RPMI8226 (cell line): ENCODE results near the gene PRKG1.
"Not testable (repeated sequence)": the region's sequence is repeated elsewhere in the genome, so short reads cannot be mapped to it uniquely, and the experiment has no call there.

ENCODE experiments used
- DNase-seq: peaks from one replicate; pipeline ENCODE4 v3.0.0-alpha.2; 2015

Gene PRKG1

GRCh38 chr10:51178634-51179033 lies 104.3 kb downstream of the PRKG1 start:
- no peak for DNase-seq

GRCh38 chr10:51180141-51180540 lies 105.9 kb downstream of the PRKG1 start:
- no peak for DNase-seq

- no peak for DNase-seq
Measured at GRCh38 chr10:51183783-51184182, 109.5 kb downstream of the PRKG1 start.

GRCh38 chr10:51186361-51186760 lies 112.1 kb downstream of the PRKG1 start:
- DNase-seq: no peak

- DNase-seq: no peak
Measured at GRCh38 chr10:51188008-51188407, 113.7 kb downstream of the PRKG1 start.

GRCh38 chr10:51188866-51189265 lies 114.6 kb downstream of the PRKG1 start:
- no peak for DNase-seq

- no peak for DNase-seq
Measured at GRCh38 chr10:51196508-51197175, 122.4 kb downstream of the PRKG1 start.

GRCh38 chr10:51198170-51198569 lies 123.9 kb downstream of the PRKG1 start:
- no peak for DNase-seq

- no peak for DNase-seq
Measured at GRCh38 chr10:51201947-51202346, 127.7 kb downstream of the PRKG1 start.

GRCh38 chr10:51203359-51203758 lies 129.1 kb downstream of the PRKG1 start:
- no peak for DNase-seq

- no peak for DNase-seq
Measured at GRCh38 chr10:51204066-51204465, 129.8 kb downstream of the PRKG1 start.

- DNase-seq: no peak
Measured at GRCh38 chr10:51204701-51205100, 130.4 kb downstream of the PRKG1 start.

- no peak for DNase-seq
Measured at GRCh38 chr10:51206500-51206899, 132.2 kb downstream of the PRKG1 start.

- not testable (repeated sequence) for DNase-seq
Measured at GRCh38 chr10:51212937-51213336, 138.7 kb downstream of the PRKG1 start.

GRCh38 chr10:51214207-51215196 lies 140.2 kb downstream of the PRKG1 start:
- DNase-seq: no peak

GRCh38 chr10:51215951-51216834 lies 141.9 kb downstream of the PRKG1 start:
- DNase-seq: no peak

GRCh38 chr10:51217505-51217904 lies 143.2 kb downstream of the PRKG1 start:
- no peak for DNase-seq

- DNase-seq: no peak
Measured at GRCh38 chr10:51224671-51225161, 150.4 kb downstream of the PRKG1 start.

GRCh38 chr10:51227897-51228713 lies 153.8 kb downstream of the PRKG1 start:
- no peak for DNase-seq

GRCh38 chr10:51228714-51229100 lies 154.4 kb downstream of the PRKG1 start:
- no peak for DNase-seq

- no peak for DNase-seq
Measured at GRCh38 chr10:51230887-51231585, 156.7 kb downstream of the PRKG1 start.
